Endometrium (tissue), 2 donors: ENCODE results near the gene CCL4L2.
"Not testable (repeated sequence)": the region's sequence is repeated elsewhere in the genome, so short reads cannot be mapped to it uniquely, and the experiment has no call there.

Source experiments
- FAIRE-seq: peaks from 2 replicates; lab custom pipeline; 2012; peaks lifted over from hg19 to GRCh38; lab: Jason Lieb, UNC
- donor health status: control.
- donor health status: control.

The CCL4L2 gene

DNA sequence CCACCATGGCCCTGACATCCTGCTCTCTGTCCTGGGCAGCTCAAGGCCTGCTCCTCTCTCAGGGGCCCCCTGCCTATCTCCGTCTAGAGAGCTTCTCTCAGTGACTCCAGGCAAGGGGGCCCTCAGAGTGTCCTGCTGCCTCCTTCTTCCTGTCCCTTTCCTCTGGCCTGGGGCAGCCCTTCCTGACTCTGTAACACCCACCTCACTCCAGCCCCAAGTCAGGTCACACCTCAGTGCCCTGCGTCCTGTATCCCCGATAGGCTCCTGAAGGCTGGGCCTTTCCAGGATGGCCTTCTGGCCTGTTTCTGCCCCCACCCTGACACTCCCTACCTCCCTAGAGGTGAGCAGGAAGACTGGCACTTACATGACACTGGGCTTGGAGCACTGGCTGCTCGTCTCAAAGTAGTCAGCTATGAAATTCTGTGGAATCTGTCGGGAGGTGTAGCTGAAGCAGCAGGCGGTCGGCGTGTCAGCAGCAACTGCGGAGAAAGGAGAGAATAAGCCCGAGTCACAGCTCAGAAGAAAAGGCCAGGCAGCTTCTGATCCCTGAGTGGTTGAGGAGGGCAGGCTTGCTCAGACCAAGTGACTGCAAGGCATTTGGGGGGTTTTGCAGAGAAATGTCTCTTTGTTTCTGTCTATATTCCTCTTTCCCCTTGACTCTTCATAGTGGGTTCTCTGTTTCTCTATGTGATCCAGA is 15.3 kb upstream of the CCL4L2 start:
- FAIRE-seq = no peak

DNA sequence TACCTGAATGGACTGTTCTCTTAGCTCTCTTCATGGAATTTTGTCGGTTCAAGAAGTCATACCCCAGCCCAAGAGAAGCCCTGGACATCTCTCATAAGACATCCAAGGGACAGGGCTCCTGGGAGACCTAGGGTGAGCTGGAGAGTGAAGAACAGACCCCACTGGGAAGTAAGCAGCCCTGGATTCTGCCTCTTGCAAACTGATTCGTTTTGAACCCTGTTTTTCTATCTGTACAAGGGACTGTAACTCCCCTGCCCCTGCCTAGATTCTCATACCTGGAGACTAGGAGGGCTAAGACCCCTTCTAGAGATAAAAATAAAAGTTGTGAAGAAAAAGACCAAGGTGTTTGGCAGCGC is 14.8 kb upstream of the CCL4L2 start:
- no peak for FAIRE-seq

DNA sequence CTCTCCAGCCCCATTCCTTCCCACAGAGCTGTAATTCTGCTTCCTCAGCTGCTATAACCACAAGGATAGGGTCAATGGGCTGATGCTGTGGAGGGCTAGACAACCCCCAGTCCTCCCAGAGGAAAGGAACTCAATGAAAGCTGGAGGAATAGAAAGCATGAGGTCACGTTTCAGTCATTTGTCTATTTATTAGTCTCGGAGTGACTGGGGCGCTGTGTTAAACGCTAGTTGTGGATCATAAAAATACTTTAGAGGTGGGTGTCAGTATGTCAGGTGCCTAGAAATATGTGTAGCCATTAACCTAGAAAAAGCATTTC is 13.5 kb upstream of the CCL4L2 start:
- no peak for FAIRE-seq

DNA sequence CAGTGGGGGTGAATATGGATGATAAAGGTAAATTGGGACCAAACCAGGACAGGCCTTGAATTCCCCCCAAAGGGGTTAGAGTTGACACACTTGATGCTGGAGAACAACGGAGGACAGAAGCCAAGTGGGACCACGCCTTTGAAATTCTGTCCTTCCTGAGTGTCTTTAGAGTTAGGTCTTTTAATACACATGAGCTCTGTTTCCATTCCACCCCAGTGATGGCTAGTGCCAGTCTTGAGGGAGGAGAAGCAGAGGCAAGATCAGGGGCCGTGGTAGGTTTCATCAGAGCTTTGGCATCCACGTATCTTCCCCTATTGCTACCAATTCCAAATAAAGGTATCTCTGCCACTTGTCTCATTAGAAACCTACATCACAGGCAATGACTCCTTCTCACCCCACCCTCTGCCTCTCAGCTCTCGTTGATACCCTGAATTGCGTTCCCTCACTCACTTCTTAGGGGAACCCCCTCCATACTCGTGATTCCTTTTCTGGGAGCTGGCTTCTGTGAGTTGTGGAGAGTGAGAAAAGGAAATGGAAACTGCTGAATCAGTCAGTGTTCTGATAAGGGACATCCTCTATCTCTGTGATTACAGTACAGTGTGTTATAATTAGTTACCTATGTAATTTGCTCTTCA is 11.9 kb upstream of the CCL4L2 start:
- FAIRE-seq = no peak

DNA sequence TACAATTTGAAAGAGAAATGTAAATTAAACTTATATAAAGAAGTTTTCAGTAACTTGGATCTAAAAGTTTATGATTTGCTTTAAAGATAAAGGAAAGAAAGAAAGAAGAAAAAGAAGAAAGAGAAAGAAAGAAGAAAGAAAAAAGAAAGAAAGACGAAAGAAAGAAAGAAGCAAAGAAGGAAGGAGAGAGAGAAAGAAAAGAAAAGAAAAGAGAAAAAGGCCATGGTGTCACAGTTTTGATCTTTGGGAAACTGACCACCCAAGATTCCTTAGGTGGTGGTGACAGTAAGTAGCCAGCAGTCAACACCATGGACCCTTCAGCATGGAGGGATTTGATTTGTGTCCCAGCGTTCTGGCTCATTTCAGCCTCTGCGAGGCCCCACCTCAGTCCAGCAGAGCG is 9.8 kb upstream of the CCL4L2 start:
- not testable (repeated sequence) for FAIRE-seq

DNA sequence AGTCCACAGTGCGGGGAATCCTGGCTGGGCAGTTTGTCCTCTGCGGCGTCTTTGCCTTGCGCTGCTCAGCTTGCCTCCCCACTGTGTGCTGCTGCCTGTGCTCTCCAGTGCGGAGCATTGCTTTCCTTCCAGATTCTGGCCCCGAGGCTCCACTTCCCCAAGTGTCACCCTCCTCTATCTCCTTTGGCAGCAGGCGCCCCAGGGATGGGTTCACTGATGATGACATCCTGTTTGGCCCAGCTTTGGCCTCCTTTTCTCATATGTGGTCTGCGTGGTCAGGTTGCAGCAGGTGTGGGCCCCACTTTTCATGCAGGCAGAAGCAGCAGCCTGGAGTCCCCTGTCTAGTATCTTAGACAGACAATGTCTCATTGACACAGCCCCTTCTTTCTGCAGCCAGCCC is 9.4 kb upstream of the CCL4L2 start:
- not testable (repeated sequence) for FAIRE-seq

DNA sequence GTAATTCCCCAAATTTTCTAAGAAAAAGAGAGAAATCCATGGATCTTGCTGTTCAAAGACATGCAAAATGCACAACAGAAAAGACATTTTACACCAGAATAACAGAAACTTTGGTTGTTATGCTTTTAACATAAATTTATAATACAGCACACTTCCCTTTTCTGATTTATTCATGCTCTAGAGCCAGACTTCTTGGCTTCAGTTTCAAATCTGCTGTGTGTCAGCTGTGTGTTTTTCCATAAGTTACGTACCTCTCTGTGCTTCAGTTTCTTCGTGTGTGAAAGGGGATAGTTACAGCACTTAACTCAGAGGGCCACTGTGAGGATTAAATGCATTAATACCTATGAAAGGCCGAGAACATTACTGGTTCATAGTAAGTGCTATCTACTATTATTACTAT is 7.5 kb upstream of the CCL4L2 start:
- no peak for FAIRE-seq

DNA sequence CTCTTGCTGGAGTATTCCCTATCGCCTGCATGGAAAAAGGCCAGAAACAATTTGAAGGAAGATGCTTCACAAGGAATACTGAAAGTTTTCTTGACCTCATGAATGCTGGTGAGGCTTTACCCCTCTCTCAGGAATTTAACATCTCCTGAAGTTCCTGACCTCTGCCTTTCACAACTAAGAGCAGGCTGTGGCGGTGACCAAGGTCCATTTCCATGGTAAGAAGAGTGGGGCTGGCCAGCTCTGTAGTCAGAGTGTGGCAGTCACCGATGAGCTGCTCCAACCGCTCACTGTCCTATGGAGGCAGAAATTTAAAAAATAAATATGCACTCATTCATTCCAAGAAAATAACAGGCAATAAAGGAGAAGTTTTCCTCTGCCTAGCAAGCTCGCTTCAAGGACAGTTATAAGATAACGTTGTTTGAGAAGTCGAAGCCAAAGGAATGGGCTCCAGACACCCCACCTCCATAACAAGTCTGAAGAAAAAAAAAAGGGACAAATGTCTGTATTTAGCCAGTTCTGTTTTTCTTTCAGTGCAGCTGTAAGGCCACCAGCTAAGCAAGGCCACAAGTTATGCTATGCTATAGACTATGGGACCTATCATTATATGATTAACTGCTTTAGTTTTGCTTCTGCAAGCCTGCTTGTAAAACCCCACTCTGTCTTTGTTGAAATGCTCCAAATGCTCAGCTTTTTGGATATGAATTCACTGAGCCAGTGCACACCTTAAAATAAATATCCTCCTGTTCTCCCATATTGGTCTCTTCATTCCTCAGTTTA is 6.0 kb upstream of the CCL4L2 start:
- FAIRE-seq = no peak

DNA sequence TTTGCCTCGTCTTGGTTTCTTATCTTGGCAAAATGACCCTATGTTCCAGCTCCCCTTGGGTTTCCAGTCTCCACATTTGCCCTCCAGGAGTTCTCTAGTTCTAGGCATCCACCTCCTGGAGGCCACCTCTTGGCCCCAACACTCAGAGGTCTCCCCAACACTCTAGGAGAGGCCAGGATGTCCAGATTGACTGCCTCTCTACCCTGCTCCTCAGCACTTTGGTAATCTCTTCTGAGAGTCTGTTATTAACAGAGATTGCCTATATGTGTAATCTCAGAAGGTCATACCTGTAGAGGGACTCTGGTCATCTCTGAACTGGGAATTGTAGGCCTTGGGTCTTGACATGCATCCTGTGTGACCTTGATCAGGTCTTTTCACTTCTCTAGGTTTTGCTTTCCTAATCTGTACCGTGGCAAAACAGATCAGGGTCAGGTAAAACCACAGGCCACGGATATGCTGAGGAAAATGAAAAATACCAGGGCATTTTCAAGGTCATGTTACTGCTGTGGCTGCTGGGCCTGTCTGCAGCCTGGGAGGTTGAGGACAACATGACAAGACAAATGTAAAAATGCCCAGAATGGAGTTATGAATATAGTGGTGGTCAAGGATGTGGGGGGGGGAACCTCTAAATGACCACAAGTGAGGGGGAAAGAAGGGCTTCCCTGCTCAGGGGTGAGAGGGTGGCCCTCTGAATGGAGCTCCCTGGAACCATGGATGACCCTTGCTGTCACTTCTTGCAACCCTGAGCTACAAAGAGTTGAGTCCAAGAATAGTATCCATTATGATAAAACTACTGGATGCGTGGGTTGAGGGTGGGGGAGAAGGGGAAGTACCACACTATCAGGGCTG is 5.0 kb upstream of the CCL4L2 start:
- no peak for FAIRE-seq

DNA sequence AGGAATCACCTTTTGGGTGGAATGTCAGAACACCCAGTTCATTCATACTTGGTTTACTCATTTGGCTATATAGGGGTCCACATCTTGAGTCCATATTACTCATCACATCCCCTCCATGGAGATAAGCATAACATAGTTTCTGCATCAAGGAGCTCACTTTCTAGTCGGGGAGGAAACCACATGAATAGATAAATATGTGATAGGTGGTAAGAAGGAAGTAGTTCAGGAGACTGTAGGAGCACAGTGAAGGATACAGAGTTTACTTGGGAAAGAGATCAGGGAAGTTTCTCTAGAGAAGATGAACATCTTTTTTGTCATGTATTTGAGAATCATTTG is 4.4 kb upstream of the CCL4L2 start:
- FAIRE-seq = not testable (repeated sequence)

DNA sequence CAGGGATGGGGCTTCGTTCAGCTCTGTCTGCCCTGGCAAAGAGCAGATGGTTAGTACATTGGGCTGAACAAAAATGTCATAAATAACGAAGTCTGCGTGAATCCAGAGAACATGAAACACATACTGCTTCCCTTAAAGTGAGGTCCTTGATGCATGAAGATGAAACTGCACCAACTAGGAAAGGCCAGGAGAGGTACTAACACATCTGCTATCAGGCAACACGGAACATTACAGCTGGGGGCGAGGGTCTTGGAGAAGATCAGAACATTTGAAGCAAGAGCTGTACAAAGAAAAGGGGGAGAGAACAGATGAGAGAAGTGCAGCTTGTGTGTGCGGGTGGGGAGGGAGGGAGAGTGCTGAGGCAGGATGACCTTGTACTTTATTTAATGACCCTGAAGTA is 3.5 kb upstream of the CCL4L2 start:
- not testable (repeated sequence) for FAIRE-seq

DNA sequence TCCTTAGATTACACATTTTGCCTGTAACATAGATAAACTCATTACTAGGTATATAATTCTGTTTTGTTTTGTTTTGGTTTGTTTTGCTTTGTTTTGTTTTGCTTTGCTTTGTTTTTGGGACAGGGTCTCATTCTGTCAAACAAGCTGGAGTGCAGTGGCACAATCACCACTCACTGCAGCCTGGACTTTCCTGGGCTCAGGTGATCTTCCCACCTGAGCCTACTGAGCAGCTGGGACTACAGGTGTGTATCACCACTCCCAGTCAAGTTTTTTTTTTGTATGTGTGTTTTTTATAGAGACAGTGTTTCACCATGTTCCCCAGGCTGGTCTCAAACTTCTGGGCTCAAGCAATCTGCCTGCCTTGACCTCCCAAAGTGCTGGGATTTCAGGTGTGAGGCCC is 1.3 kb upstream of the CCL4L2 start:
- no peak for FAIRE-seq

DNA sequence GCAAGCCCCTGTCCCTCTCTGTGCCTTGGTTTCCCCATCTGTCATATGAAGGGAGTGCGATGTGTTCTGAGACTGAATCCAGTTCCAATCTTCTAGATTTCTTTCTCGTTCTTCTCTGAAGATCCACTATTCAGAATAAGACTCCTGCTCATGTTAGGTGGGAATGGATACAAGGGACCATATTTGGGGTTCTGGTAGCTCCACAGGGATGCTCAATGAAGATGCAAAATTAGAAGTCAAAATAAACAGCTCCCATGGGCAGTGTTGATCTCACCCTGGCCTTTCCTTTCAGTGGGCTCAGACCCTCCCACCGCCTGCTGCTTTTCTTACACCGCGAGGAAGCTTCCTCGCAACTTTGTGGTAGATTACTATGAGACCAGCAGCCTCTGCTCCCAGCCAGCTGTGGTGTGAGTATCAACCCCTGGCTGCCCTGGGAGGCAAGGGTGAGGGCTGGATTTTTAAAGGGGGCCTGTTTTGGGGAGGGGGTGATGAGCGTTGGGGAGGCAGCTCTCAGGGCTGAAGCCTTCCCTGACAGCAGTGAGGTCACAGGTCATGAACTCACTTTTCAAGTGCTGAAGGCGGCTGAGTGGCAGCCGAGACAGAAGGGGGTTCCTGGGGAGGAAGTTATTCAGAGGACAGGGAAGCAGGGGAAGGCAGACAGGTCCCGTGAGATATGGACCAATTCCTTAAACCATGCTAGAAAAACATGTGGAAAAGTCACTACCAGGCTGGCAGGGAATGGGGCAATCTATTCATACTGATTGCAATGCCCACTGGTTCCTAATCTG is 815 bp downstream of the CCL4L2 start:
- FAIRE-seq = not testable (repeated sequence)

DNA sequence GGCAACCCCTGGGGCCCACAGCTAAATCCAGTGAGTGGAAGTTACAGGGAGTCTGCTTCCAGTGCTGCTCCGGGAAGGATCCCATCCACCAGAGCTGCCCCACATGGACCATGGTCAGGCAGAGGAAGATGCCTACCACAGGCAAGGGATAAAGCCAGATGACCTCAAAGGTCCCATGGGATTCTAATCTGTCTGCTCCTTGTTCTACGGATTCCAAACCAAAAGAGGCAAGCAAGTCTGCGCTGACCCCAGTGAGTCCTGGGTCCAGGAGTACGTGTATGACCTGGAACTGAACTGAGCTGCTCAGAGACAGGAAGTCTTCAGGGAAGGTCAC is 1.4 kb downstream of the CCL4L2 start:
- FAIRE-seq = no peak

DNA sequence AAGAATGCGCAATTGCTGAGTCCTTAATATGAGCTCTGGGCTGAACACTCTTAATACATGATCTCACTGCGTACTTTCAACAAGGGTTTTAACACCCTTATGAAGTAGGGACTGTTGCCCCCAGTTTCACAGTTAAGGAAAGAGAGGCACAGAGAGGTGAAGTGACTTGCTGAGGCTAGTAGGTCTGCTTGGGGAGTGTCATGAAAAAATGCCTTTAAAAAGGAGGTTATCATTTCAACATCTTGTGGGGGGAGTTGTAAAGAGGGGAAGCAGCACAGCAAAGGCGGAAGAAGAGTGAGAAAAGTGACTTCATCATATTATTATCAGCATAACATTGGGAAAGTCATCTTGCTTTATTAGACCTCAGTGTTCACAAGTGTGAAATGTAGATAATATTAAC is 2.1 kb downstream of the CCL4L2 start:
- no peak for FAIRE-seq

DNA sequence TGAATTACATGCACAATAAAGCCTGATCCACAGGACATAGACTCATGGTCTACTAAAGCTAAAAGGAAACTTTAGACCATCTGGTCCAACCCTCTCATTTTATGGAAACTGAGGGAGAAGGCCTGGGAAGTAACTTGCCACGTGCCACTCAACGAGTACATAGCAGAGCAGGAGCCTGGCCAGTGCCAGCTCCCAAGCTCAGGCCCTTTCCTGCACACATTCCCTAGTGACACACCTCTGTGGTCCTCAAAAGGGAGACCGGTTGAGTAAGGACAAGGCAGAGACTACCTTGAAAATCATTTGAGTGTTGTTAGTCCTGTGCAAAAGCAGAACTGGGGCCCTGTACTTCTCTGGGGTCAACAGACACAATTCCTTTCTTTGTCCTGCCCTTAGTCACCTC is 2.8 kb downstream of the CCL4L2 start:
- no peak for FAIRE-seq

DNA sequence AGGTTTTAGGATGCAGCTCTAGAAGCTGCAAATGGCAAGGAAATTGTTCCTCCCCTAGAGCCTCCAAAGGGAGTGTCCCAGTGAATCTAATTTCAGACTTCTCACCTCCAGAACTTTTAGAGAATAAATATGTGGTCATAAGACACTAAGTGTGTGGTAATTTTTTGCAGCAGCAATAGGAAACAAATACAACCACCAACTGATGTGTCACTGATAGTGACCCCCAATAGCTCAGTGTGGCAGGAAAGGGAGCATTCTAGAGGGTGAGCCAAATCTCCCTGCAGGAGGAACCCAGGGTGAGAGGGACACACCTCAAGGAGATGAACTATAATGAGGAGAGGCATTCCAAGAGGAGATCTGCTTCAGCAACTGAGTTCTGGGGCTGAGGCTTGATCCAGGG is 4.1 kb downstream of the CCL4L2 start:
- no peak for FAIRE-seq

DNA sequence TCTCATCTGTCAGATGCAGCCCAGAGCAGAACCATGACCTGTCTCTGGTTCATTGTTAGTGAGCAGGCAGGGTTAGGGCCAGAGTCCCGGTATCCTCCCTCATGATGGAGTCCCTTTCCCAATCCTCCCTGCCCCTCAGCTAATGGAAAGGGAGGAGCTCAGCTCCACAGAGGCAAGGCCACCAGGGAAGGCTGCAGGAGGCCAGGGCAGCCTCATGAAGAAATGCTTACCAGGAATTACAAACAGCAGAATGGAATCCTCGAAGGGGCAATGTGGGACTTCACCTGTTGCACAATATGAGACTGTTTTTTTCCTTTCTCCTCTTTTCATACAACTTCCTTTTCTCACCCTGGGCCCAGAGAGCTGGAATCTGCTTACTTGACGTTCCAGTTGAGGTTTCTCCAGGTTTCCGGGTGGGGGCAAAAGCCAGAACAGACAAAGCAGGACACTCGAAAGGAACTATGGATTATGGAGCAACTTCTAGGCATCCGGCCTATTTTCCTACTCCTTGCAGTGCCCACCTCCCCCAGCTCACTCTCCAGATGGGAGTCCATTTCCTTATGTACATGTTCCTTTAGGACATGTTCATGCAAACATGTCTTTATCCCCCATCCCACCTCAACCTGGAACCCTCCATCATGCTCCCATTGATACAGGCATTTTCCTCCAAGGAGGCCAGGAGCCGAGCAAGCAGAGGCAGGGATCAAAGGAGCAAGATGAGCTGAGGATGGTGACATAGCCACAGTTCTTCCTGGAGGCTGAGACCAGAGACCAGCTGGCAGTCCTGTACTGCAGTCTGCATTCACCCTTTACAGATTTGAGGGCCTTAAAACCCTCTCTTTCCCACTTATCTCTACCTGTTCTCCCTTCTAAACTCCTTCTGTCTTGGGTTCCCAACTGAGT is 4.8 kb downstream of the CCL4L2 start:
- not testable (repeated sequence) for FAIRE-seq

DNA sequence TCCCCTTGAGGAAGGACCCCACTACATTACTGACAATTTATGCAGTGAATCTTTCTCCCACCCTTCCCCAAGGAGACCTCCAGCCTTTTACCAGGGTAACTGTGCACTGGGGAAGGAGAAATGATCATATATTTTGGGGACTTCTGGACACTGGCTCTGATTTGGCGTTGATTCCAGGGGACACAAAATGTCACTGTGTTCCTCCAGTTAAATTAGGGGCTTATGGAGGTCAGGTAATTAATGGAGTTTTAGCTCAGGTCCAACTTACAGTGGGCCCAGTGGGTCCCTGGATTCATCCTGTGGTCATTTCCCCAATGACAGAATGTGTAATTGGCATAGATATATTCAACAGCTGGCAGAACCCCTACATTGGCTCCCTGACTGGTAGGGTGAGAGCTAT is 8.7 kb downstream of the CCL4L2 start:
- not testable (repeated sequence) for FAIRE-seq

DNA sequence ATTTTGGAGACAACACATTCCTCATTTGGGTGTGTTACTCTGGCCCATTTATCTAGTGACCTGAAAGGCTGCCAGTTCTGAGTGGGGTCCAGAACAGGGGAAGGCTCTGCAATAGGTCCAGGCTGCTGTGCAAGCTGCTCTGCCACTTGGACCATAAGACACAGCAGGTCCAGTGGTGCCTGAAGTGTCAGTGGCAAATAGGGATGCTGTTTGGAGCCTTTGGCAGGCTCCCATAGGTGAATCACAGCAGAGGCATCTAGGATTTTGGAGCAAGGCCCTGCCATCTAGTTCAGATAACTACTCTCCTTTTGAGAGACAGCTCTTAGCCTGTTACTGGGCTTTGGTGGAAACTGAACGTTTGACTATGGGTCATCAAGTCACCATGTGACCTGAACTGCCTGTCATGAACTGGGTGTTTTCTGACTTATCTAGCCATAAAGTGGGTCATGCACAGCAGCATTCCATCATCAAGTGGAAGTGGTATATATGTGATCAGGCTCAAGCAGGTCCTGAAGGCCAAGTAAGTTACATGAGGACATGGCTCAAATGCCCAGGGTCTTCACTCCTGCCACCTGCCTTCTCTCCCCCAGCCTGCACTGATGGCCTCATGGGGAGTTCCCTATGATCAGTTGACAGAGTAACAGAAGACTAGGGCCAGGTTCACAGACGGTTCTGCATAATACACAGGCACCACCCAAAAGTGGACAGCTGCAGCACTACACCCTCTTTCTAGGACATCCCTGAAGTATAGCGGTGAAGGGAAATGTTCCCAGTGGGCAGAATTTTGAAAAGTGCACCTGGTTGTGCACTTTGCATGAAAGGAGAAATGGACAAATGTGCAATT is 10.1 kb downstream of the CCL4L2 start:
- not testable (repeated sequence) for FAIRE-seq
